SU-DHL-6 (cell line): ENCODE data around the gene TRIM59.

Experiments used
- H2AFZ ChIP-seq: fragments of 200-600 bp; sonication (generic); 2 replicates; pipeline ENCODE4 v1.6.1; 2014; ENCODE audit warnings: low read depth, mild to moderate bottlenecking, moderate library complexity, mixed read lengths, antibody characterized with exemption, low read length; ENCODE audit not compliant: severe bottlenecking
- H3F3A ChIP-seq: fragments of 200-600 bp; shearing (Covaris generic); 2 replicates; pipeline ENCODE4 v1.6.0; 2016; ENCODE audit warnings: antibody characterized with exemption, mild to moderate bottlenecking; ENCODE audit not compliant: insufficient read depth
- H3K27ac ChIP-seq: fragments of 200-600 bp; sonication (generic); 2 replicates; pipeline ENCODE4 v1.5.1; 2016; ENCODE audit warnings: low read depth, mild to moderate bottlenecking, low read length, moderate library complexity, mixed read lengths
- H3K27me3 ChIP-seq: fragments of 200-600 bp; sonication (generic), shearing (Covaris generic); 2 replicates; pipeline ENCODE4 v1.6.0; 2014; ENCODE audit warnings: mild to moderate bottlenecking, low read length
- H3K36me3 ChIP-seq: fragments of 200-600 bp; sonication (generic); 2 replicates; pipeline ENCODE4 v1.6.1; 2014; ENCODE audit warnings: mild to moderate bottlenecking, low read length, mixed read lengths
- H3K4me2 ChIP-seq: fragments of 300-600, 200-600 bp; shearing (Covaris generic), sonication (generic); 2 replicates; pipeline ENCODE4 v1.6.0; 2014; ENCODE audit warnings: low read length, low read depth, mild to moderate bottlenecking; ENCODE audit not compliant: poor library complexity, severe bottlenecking
- H3K4me3 ChIP-seq: fragments of 200-600 bp; sonication (generic); 2 replicates; pipeline ENCODE4 v1.5.1; 2014; ENCODE audit warnings: antibody characterized with exemption, low read length, mild to moderate bottlenecking, mixed read lengths; ENCODE audit not compliant: insufficient read depth, poor library complexity, severe bottlenecking
- H3K79me2 ChIP-seq: fragments of 200-600 bp; sonication (generic); 2 replicates; pipeline ENCODE4 v1.6.1; 2014; ENCODE audit warnings: mild to moderate bottlenecking, low read length, moderate library complexity; ENCODE audit not compliant: insufficient read depth
- H3K9ac ChIP-seq: fragments of 200-600 bp; sonication (generic); 2 replicates; pipeline ENCODE4 v1.7.0; 2014; ENCODE audit warnings: mild to moderate bottlenecking, low read length
- H3K9me2 ChIP-seq: fragments of 200-600 bp; sonication (generic); replicated peaks from 2 replicates; pipeline ENCODE4 v1.6.1; 2014; ENCODE audit warnings: low read length; ENCODE audit not compliant: insufficient read depth
- H3K9me3 ChIP-seq: fragments of 200-600 bp; sonication (generic); 2 replicates; pipeline ENCODE4 v1.6.1; 2014; ENCODE audit warnings: low read length, mixed read lengths; ENCODE audit not compliant: insufficient read depth
- H4K20me1 ChIP-seq: fragments of 200-600 bp; sonication (generic); 2 replicates; pipeline ENCODE4 v1.6.1; 2014; ENCODE audit warnings: low read depth, mild to moderate bottlenecking, antibody characterized with exemption, low read length, moderate library complexity, mixed read lengths
- CTCF ChIP-seq: fragments of 200-600 bp; sonication (generic); IDR thresholded peaks from one replicate; pipeline ENCODE4 v1.5.1; 2017; ENCODE audit warnings: antibody characterized with exemption, mild to moderate bottlenecking, low read length, moderate library complexity; ENCODE audit not compliant: insufficient read depth, poor library complexity, severe bottlenecking
- EZH2phosphoT487 ChIP-seq: fragments of 200-600 bp; sonication (generic), shearing (Covaris generic); conservative IDR thresholded peaks from 2 replicates; pipeline ENCODE4 v1.6.1; 2018; ENCODE audit warnings: mild to moderate bottlenecking, antibody characterized with exemption, low read length, moderate library complexity, mixed read lengths

Gene TRIM59

GRCh38 chr3:160427832-160428424 lies 21.7 kb downstream of the TRIM59 start:
- TF ChIP-seq CTCF (no peak), EZH2phosphoT487 (no peak)
- Histone ChIP-seq H3K27ac (no peak overlapping the region), H4K20me1 (peaks cover 48% of the 10 kb centered on the region), H3F3A (peaks cover 100% of the 10 kb centered on the region), H3K36me3 (peaks cover 89% of the 10 kb centered on the region), H3K9ac (no peak overlapping the region), H3K9me2 (no peaks in the 10 kb centered on the region), H3K4me2 (no peak overlapping the region), H3K4me3 (no peak overlapping the region), H3K79me2 (peaks cover 46% of the 10 kb centered on the region; the same call in 1 of the 2 replicates), H3K27me3 (no peaks in the 10 kb centered on the region), H3K9me3 (no peaks in the 10 kb centered on the region), H2AFZ (no peak overlapping the region)

GRCh38 chr3:160417311-160417710 lies 32.3 kb downstream of the TRIM59 start:
- H3K27me3 ChIP-seq, result no peaks in the 10 kb centered on the region
- peaks cover 67% of the 10 kb centered on the region for H4K20me1 ChIP-seq
- no peak overlapping the region for H3K4me2 ChIP-seq

GRCh38 chr3:160413613-160414248 lies 35.9 kb downstream of the TRIM59 start:
- H3K9me2 ChIP-seq, result no peaks in the 10 kb centered on the region
- H3F3A ChIP-seq, result peaks cover 94% of the 10 kb centered on the region
- no peaks in the 10 kb centered on the region for H3K27me3 ChIP-seq
- no peak overlapping the region; the same call in 1 of the 2 replicates for H3K27ac ChIP-seq
- peaks cover 92% of the 10 kb centered on the region for H3K79me2 ChIP-seq
- no peak overlapping the region for H2AFZ ChIP-seq
- TF ChIP-seq EZH2phosphoT487 (no peak), CTCF (peak; percentile 81)
- no peaks in the 10 kb centered on the region for H3K9me3 ChIP-seq
- H3K4me2 ChIP-seq, result no peak overlapping the region
- no peak overlapping the region for H3K9ac ChIP-seq
- peaks cover 93% of the 10 kb centered on the region for H3K36me3 ChIP-seq
- no peak overlapping the region for H3K4me3 ChIP-seq
- H4K20me1 ChIP-seq, result peaks cover 71% of the 10 kb centered on the region

More at GRCh38 chr3:160417311-160417710, 32.3 kb downstream of the TRIM59 start:
- H3K79me2 ChIP-seq, result peaks cover 84% of the 10 kb centered on the region
- no peaks in the 10 kb centered on the region for H3K9me2 ChIP-seq
- H2AFZ ChIP-seq, result no peak overlapping the region
- H3F3A ChIP-seq, result peaks cover 88% of the 10 kb centered on the region
- no peak overlapping the region for H3K4me3 ChIP-seq
- no peak for TF ChIP-seq CTCF
- TF ChIP-seq EZH2phosphoT487, result no peak
- H3K27ac ChIP-seq, result no peak overlapping the region
- H3K9me3 ChIP-seq, result no peaks in the 10 kb centered on the region
- H3K36me3 ChIP-seq, result peaks cover 91% of the 10 kb centered on the region
- no peak overlapping the region for H3K9ac ChIP-seq
